ENCODE measurements around the gene DNAH10.

Gene DNAH10

GRCh38 chr12:123934016-123934620 is 172.0 kb downstream of the DNAH10 start:
- no peak for TF ChIP-seq POU6F1 (CRISPR knock-in tag; IDR thresholded peaks at IDR 0.05; ENCODE audit: borderline replicate concordance, low read depth)
- TF ChIP-seq ESRRG (CRISPR knock-in tag; IDR thresholded peaks at IDR 0.05): no peak
- no peak for TF ChIP-seq ZNF8 (CRISPR knock-in tag; IDR thresholded peaks at IDR 0.05)
- no peak for TF ChIP-seq TSHZ2 (CRISPR knock-in tag; IDR thresholded peaks at IDR 0.05)
- no peak for TF ChIP-seq RARB (CRISPR knock-in tag; IDR thresholded peaks at IDR 0.05)
- no peak for ATAC-seq

- no peak for ATAC-seq
- TF ChIP-seq TCF4 (CRISPR knock-in tag; IDR thresholded peaks at IDR 0.05; ENCODE audit: borderline replicate concordance): no peak
- TF ChIP-seq OSR1 (CRISPR knock-in tag; IDR thresholded peaks at IDR 0.05): no peak
- no peak for TF ChIP-seq POU6F1 (CRISPR knock-in tag; IDR thresholded peaks at IDR 0.05; ENCODE audit: borderline replicate concordance, low read depth)
- no peak for TF ChIP-seq ZNF70 (CRISPR knock-in tag; IDR thresholded peaks at IDR 0.05)
These were observed 172.7 kb downstream of the DNAH10 start for GRCh38 chr12:123934829-123935228.

GRCh38 chr12:123935956-123936355 is 173.9 kb downstream of the DNAH10 start:
- no peak for ATAC-seq

GRCh38 chr12:123936471-123936870 is 174.4 kb downstream of the DNAH10 start:
- no peak for ATAC-seq
- no peak for TF ChIP-seq PPARA (CRISPR knock-in tag; IDR thresholded peaks at IDR 0.05; ENCODE audit: borderline replicate concordance)
- no peak for TF ChIP-seq TCF4 (CRISPR knock-in tag; IDR thresholded peaks at IDR 0.05; ENCODE audit: borderline replicate concordance)
- no peak for TF ChIP-seq CSDC2 (CRISPR knock-in tag; IDR thresholded peaks at IDR 0.05)
- TF ChIP-seq ZFP30 (CRISPR knock-in tag; IDR thresholded peaks at IDR 0.05): no peak
- no peak for TF ChIP-seq TSHZ2 (CRISPR knock-in tag; IDR thresholded peaks at IDR 0.05)
- TF ChIP-seq OSR1 (CRISPR knock-in tag; IDR thresholded peaks at IDR 0.05): no peak
- no peak for TF ChIP-seq SNAI2 (CRISPR knock-in tag; IDR thresholded peaks at IDR 0.05)

More at GRCh38 chr12:123935956-123936355, 173.9 kb downstream of the DNAH10 start:
- TF ChIP-seq ISL1 (CRISPR knock-in tag; IDR thresholded peaks at IDR 0.05) (no peak), CSRNP3 (CRISPR knock-in tag; IDR thresholded peaks at IDR 0.05) (no peak), ZNF8 (CRISPR knock-in tag; IDR thresholded peaks at IDR 0.05) (no peak), ESRRG (CRISPR knock-in tag; IDR thresholded peaks at IDR 0.05) (no peak), ARNTL (CRISPR knock-in tag; IDR thresholded peaks at IDR 0.05; ENCODE audit: borderline replicate concordance, low read depth) (no peak), PPARA (CRISPR knock-in tag; IDR thresholded peaks at IDR 0.05; ENCODE audit: borderline replicate concordance) (no peak), TCF4 (CRISPR knock-in tag; IDR thresholded peaks at IDR 0.05; ENCODE audit: borderline replicate concordance) (no peak), RARB (CRISPR knock-in tag; IDR thresholded peaks at IDR 0.05) (no peak), ZC3H10 (CRISPR knock-in tag; IDR thresholded peaks at IDR 0.05) (no peak), TOX (CRISPR knock-in tag; IDR thresholded peaks at IDR 0.05; ENCODE audit: borderline replicate concordance) (no peak), ZFP3 (CRISPR knock-in tag; IDR thresholded peaks at IDR 0.05) (no peak), OSR1 (CRISPR knock-in tag; IDR thresholded peaks at IDR 0.05) (no peak)
